HEK293 (cell line): Measurements from ENCODE around the gene KIF20B.

Experiments
- CTCF ChIA-PET: fragments of 350-600 bp; formaldehyde crosslinking; extraction: SDS; loops from one replicate; lab custom pipeline; 2021; ENCODE audit warnings: antibody characterized with exemption; lab: Yijun Ruan, JAX
- POLR2A ChIA-PET: fragments of 300-600 bp; formaldehyde crosslinking; extraction: SDS; loops from one replicate; lab custom pipeline; 2020; ENCODE audit warnings: antibody characterized with exemption, inconsistent platforms; lab: Yijun Ruan, JAX
- H3K27ac ChIP-seq: fragments of 200-500 bp; sonication (Bioruptor generic); 2 replicates; pipeline ENCODE4 v1.5.1; 2014; ENCODE audit warnings: low read depth, low read length, control low read depth, inconsistent platforms; ENCODE audit errors: extremely low read depth
- H3K36me3 ChIP-seq, 2 experiments: fragments of 200-500 bp in 1 of 2; sonication (Bioruptor generic) in 1 of 2; 1 replicate in 1 of 2; 2 replicates in 1 of 2; pipeline ENCODE4 v1.5.1; 2014 to 2017; ENCODE audit warnings: inconsistent platforms in 2 of 2, low read length in 2 of 2; ENCODE audit not compliant: control insufficient read depth in 2 of 2, insufficient read depth in 1 of 2
- H3K4me1 ChIP-seq: fragments of 200-500 bp; sonication (Bioruptor generic); 2 replicates; pipeline ENCODE4 v1.5.1; 2014; ENCODE audit warnings: mild to moderate bottlenecking, low read length, inconsistent platforms; ENCODE audit not compliant: control insufficient read depth, insufficient read depth
- H3K4me3 ChIP-seq: 2 replicates; pipeline ENCODE4 v1.5.1; 2011; ENCODE audit warnings: low read depth, mild to moderate bottlenecking, control low read depth, low read length, moderate library complexity
- H3K9me3 ChIP-seq: fragments of 200-500 bp; sonication (Bioruptor generic); 2 replicates; pipeline ENCODE4 v1.5.1; 2014; ENCODE audit warnings: low read depth, low read length, inconsistent platforms; ENCODE audit not compliant: control insufficient read depth, insufficient read depth
- BCL11A ChIP-seq: fragments of 450-650 bp; formaldehyde crosslinking; IDR thresholded peaks from 2 replicates; pipeline ENCODE4 v1.5.1; 2016; ENCODE audit warnings: low read depth, missing biosample characterization, missing genetic modification characterization
- FEZF1 ChIP-seq: fragments of 450-650 bp; formaldehyde crosslinking; IDR thresholded peaks from 2 replicates; pipeline ENCODE4 v1.5.1; 2016; ENCODE audit warnings: missing biosample characterization, missing genetic modification characterization
- GLIS2 ChIP-seq: fragments of 450-650 bp; formaldehyde crosslinking; IDR thresholded peaks from 2 replicates; pipeline ENCODE4 v1.5.1; 2016; ENCODE audit warnings: missing biosample characterization, missing genetic modification characterization
- MYNN ChIP-seq: fragments of 450-650 bp; formaldehyde crosslinking; IDR thresholded peaks from 2 replicates; pipeline ENCODE4 v1.5.1; 2016; ENCODE audit warnings: missing biosample characterization, missing genetic modification characterization, borderline replicate concordance
- MZF1 ChIP-seq: fragments of 450-650 bp; formaldehyde crosslinking; IDR thresholded peaks from 2 replicates; pipeline ENCODE4 v1.5.1; 2017; ENCODE audit warnings: missing biosample characterization, missing genetic modification characterization, borderline replicate concordance
- SALL2 ChIP-seq: fragments of 450-650 bp; formaldehyde crosslinking; IDR thresholded peaks from 2 replicates; pipeline ENCODE4 v1.5.0; 2017; ENCODE audit warnings: missing biosample characterization, mild to moderate bottlenecking, missing genetic modification characterization, borderline replicate concordance
- ZEB2 ChIP-seq: fragments of 450-650 bp; formaldehyde crosslinking; IDR thresholded peaks from 2 replicates; pipeline ENCODE4 v1.5.1; 2016; ENCODE audit warnings: missing biosample characterization, missing genetic modification characterization
- ZFHX2 ChIP-seq: fragments of 450-650 bp; formaldehyde crosslinking; conservative IDR thresholded peaks from 2 replicates; pipeline ENCODE4 v1.5.1; 2016; ENCODE audit warnings: missing biosample characterization, missing genetic modification characterization
- ZIC2 ChIP-seq: fragments of 450-650 bp; formaldehyde crosslinking; IDR thresholded peaks from 2 replicates; pipeline ENCODE4 v1.5.1; 2016; ENCODE audit warnings: missing biosample characterization, missing genetic modification characterization
- ZNF416 ChIP-seq: fragments of 450-650 bp; formaldehyde crosslinking; IDR thresholded peaks from 2 replicates; pipeline ENCODE4 v1.5.1; 2016; ENCODE audit warnings: missing biosample characterization, missing genetic modification characterization
- ZNF530 ChIP-seq: fragments of 450-650 bp; formaldehyde crosslinking; IDR thresholded peaks from 2 replicates; pipeline ENCODE4 v1.5.1; 2016; ENCODE audit warnings: low read depth, missing biosample characterization, missing genetic modification characterization
- ZNF610 ChIP-seq: fragments of 450-650 bp; formaldehyde crosslinking; IDR thresholded peaks from 2 replicates; pipeline ENCODE4 v1.5.1; 2016; ENCODE audit warnings: missing biosample characterization, missing genetic modification characterization, borderline replicate concordance
- ZNF624 ChIP-seq: fragments of 450-650 bp; formaldehyde crosslinking; IDR thresholded peaks from 2 replicates; pipeline ENCODE4 v1.5.1; 2017; ENCODE audit warnings: missing biosample characterization, missing genetic modification characterization
- ZNF792 ChIP-seq: fragments of 450-650 bp; formaldehyde crosslinking; IDR thresholded peaks from 2 replicates; pipeline ENCODE4 v1.5.1; 2016; ENCODE audit warnings: missing biosample characterization, missing genetic modification characterization
- ZNF837 ChIP-seq: fragments of 450-650 bp; formaldehyde crosslinking; IDR thresholded peaks from 2 replicates; pipeline ENCODE4 v1.5.1; 2016; ENCODE audit warnings: missing biosample characterization, missing genetic modification characterization
- ZNF843 ChIP-seq: fragments of 450-650 bp; formaldehyde crosslinking; IDR thresholded peaks from 2 replicates; pipeline ENCODE4 v1.5.1; 2016; ENCODE audit warnings: missing biosample characterization, missing genetic modification characterization
- TF ChIP-seq, protein P1 (sequence below): fragments of 450-650 bp; formaldehyde crosslinking; IDR thresholded peaks from 2 replicates; pipeline ENCODE4 v1.5.1; 2016; ENCODE audit warnings: missing biosample characterization, missing genetic modification characterization
- TF ChIP-seq, protein P2 (sequence below): fragments of 450-650 bp; formaldehyde crosslinking; conservative IDR thresholded peaks from 2 replicates; pipeline ENCODE4 v1.5.1; 2016; ENCODE audit warnings: low read depth, missing biosample characterization, missing genetic modification characterization
- TF ChIP-seq, protein P3 (sequence below): fragments of 450-650 bp; IDR thresholded peaks from 2 replicates; pipeline ENCODE4 v1.5.1; 2018; ENCODE audit warnings: missing biosample characterization, mild to moderate bottlenecking, missing genetic modification characterization

The KIF20B gene

DNA sequence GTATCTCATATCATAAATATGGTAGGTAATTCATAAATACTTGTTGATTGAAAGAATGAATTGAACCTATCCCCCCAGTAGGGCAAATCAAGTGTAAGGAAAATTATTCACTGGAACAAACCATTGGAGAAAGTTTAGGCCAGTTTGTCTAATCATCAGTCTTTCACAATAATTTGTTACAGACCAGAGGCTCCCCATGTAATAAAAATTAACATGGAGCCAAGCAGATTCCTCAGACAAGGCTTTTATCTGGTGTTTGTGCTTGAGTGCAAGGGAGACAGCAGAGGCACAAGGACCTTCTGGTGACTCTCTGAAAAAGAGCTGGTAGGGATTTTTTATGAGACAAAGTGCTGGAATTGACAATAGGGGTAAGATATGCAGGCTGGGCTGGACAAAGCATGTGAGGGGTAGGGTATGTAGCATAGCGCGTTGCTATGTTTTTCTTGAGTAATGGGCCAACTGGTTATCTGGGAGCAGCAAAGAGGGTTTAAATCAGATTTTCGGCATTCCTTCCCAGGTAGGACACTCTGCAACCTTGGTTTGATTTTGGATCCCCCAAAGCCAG is 48.5 kb upstream of the KIF20B start:
- Histone ChIP-seq H3K36me3 (no peaks in the 10 kb centered on the region), H3K27ac (no peak overlapping the region), H3K4me1 (no peaks in the 10 kb centered on the region), H3K9me3 (no peaks in the 10 kb centered on the region), H3K4me3 (no peak overlapping the region)
- TF ChIP-seq BCL11A (tag by site-specific recombination), result no peak
- TF ChIP-seq ZNF416 (tag by site-specific recombination), result no peak
- TF ChIP-seq, protein P1, sequence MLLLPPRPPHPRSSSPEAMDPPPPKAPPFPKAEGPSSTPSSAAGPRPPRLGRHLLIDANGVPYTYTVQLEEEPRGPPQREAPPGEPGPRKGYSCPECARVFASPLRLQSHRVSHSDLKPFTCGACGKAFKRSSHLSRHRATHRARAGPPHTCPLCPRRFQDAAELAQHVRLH (tag by site-specific recombination), result no peak
- no peak for TF ChIP-seq ZIC2 (tag by site-specific recombination)
- no peak for TF ChIP-seq ZNF837 (tag by site-specific recombination)
- TF ChIP-seq ZNF843 (tag by site-specific recombination), result no peak
- TF ChIP-seq MYNN, result no peak
- TF ChIP-seq, protein P2, sequence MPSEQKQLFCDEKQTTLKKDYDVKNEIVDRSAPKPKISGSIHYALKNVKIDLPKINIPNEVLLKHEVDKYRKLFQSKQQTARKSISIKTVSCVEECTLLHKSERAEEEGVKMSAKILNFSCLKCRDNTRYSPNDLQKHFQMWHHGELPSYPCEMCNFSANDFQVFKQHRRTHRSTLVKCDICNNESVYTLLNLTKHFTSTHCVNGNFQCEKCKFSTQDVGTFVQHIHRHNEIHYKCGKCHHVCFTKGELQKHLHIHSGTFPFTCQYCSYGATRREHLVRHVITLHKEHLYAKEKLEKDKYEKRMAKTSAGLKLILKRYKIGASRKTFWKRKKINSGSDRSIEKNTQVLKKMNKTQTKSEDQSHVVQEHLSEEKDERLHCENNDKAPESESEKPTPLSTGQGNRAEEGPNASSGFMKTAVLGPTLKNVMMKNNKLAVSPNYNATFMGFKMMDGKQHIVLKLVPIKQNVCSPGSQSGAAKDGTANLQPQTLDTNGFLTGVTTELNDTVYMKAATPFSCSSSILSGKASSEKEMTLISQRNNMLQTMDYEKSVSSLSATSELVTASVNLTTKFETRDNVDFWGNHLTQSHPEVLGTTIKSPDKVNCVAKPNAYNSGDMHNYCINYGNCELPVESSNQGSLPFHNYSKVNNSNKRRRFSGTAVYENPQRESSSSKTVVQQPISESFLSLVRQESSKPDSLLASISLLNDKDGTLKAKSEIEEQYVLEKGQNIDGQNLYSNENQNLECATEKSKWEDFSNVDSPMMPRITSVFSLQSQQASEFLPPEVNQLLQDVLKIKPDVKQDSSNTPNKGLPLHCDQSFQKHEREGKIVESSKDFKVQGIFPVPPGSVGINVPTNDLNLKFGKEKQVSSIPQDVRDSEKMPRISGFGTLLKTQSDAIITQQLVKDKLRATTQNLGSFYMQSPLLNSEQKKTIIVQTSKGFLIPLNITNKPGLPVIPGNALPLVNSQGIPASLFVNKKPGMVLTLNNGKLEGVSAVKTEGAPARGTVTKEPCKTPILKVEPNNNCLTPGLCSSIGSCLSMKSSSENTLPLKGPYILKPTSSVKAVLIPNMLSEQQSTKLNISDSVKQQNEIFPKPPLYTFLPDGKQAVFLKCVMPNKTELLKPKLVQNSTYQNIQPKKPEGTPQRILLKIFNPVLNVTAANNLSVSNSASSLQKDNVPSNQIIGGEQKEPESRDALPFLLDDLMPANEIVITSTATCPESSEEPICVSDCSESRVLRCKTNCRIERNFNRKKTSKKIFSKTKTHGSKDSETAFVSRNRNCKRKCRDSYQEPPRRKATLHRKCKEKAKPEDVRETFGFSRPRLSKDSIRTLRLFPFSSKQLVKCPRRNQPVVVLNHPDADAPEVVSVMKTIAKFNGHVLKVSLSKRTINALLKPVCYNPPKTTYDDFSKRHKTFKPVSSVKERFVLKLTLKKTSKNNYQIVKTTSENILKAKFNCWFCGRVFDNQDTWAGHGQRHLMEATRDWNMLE (tag by site-specific recombination), result no peak
- TF ChIP-seq MZF1 (tag by site-specific recombination), result no peak
- TF ChIP-seq ZNF624, result no peak
- TF ChIP-seq, protein P3, sequence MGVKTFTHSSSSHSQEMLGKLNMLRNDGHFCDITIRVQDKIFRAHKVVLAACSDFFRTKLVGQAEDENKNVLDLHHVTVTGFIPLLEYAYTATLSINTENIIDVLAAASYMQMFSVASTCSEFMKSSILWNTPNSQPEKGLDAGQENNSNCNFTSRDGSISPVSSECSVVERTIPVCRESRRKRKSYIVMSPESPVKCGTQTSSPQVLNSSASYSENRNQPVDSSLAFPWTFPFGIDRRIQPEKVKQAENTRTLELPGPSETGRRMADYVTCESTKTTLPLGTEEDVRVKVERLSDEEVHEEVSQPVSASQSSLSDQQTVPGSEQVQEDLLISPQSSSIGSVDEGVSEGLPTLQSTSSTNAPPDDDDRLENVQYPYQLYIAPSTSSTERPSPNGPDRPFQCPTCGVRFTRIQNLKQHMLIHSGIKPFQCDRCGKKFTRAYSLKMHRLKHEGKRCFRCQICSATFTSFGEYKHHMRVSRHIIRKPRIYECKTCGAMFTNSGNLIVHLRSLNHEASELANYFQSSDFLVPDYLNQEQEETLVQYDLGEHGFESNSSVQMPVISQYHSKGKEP, result no peak
- TF ChIP-seq GLIS2, result no peak
- TF ChIP-seq ZNF792 (tag by site-specific recombination), result no peak
- CTCF ChIA-PET, result no interaction called here
- POLR2A ChIA-PET, result interaction anchor here (1.4 to 1.8 kb wide), 2 partner anchors 9 to 49 kb away, joined by 5 to 6 read pairs; partner anchors contain the start of gene KIF20B

DNA sequence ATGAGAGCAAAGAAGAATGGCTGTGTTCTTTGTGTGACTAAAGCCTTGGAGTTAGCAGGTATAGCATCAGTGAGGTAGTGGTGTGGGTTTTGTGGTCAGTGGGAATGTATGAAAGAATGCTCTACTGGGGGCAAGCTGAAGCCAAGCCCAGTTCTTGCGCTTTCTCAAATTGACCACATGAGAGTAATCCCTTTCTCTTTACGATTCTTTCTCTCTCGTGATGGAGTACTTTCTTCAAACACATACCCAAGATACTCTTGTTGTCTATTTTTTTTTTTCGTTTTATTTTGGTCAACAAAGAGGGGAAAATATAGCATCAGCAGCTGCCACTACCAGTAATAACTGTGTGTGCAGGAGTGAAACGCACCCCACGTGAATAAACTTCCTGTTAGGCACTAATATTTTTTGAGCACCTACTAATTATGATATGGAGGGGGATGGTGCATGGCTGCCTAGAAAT is 48.0 kb upstream of the KIF20B start:
- TF ChIP-seq ZNF624 (no peak), FEZF1 (tag by site-specific recombination) (no peak), ZEB2 (no peak), ZNF610 (no peak), ZFHX2 (tag by site-specific recombination) (no peak), SALL2 (no peak), ZNF530 (tag by site-specific recombination) (no peak)
- no peaks in the 10 kb centered on the region for H3K36me3 ChIP-seq
- no peak overlapping the region for H3K4me3 ChIP-seq
- CTCF ChIA-PET, result interaction anchor here (1.0 kb wide), 1 partner anchor 222 kb away, joined by 5 read pairs; no protein-coding TSS in a partner anchor
- H3K4me1 ChIP-seq, result no peaks in the 10 kb centered on the region
- POLR2A ChIA-PET, result interaction anchor here (1.4 to 1.8 kb wide), 2 partner anchors 10 to 48 kb away, joined by 5 to 6 read pairs; partner anchors contain the start of gene KIF20B
- no peaks in the 10 kb centered on the region for H3K9me3 ChIP-seq
- no peak overlapping the region for H3K27ac ChIP-seq
